ENCODE results near the gene TAX1BP3.

GRCh38 chr17:3657874-3658783, 10.2 kb downstream of the TAX1BP3 start:
- TF ChIP-seq CTCF (IDR thresholded peaks at IDR 0.05) = no peak
- no peak for TF ChIP-seq POLR2A (IDR thresholded peaks at IDR 0.05)
